ENCODE data around the gene TRABD.

DNA sequence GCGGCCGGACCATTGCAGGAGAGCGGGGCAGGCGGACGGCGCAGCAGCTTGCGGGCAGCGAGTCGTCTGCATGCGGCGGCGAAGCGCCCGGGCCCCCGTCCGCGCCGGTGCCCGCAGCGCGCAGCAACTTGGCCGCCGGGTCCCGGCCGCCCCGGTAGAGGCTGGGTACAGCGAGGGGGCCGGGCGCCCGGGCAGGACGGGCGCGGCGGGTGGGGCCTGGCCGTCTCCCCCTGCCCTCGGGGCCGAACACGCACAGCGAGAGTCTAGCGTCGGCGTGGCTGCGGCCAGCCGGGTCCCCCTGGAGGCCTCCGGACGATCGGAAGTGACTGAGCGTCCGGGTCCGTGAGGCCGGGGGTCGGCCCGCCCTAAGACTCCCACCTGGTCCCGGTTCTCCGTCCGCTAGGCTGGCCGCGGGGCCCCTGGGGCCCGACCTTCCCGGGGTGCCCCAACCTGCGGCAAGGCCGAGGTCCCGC lies 775 bp upstream of the TRABD start:
- TF ChIP-seq EZH2 (IDR thresholded peaks at IDR 0.05; ENCODE audit: insufficient read depth, low read length): no peak
- TF ChIP-seq, protein P1, sequence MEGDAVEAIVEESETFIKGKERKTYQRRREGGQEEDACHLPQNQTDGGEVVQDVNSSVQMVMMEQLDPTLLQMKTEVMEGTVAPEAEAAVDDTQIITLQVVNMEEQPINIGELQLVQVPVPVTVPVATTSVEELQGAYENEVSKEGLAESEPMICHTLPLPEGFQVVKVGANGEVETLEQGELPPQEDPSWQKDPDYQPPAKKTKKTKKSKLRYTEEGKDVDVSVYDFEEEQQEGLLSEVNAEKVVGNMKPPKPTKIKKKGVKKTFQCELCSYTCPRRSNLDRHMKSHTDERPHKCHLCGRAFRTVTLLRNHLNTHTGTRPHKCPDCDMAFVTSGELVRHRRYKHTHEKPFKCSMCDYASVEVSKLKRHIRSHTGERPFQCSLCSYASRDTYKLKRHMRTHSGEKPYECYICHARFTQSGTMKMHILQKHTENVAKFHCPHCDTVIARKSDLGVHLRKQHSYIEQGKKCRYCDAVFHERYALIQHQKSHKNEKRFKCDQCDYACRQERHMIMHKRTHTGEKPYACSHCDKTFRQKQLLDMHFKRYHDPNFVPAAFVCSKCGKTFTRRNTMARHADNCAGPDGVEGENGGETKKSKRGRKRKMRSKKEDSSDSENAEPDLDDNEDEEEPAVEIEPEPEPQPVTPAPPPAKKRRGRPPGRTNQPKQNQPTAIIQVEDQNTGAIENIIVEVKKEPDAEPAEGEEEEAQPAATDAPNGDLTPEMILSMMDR (IDR thresholded peaks at IDR 0.05; ENCODE audit: insufficient read depth, low read depth, low read length): no peak
